Renal pelvis (tissue), 4 donors: Measurements from ENCODE around the gene LTC4S. TPM values are rescaled to one million over a fixed set of nuclear protein-coding genes. Genes with fewer than 3 reads are reported as not detected.
A peak's percentile ranks its signal among the peaks of the same experiment; 100 is the strongest.

Experiments used
- DNase-seq: peaks from one replicate; pipeline ENCODE4 v3.0.0-alpha.2; 2013
- polyA plus RNA-seq, 3 donors: library from polyadenylated mRNA; unstranded; fragments of 120-200 nt; gene quantifications; one replicate each; pipeline ENCODE4 v1.2.1, GENCODE V29; 2013; ENCODE audit not compliant: insufficient read length in 3 of 3

Gene LTC4S
- polyA plus RNA-seq, 3 donors, result 3.9 to 6.7 (median 4.1) TPM

DNA sequence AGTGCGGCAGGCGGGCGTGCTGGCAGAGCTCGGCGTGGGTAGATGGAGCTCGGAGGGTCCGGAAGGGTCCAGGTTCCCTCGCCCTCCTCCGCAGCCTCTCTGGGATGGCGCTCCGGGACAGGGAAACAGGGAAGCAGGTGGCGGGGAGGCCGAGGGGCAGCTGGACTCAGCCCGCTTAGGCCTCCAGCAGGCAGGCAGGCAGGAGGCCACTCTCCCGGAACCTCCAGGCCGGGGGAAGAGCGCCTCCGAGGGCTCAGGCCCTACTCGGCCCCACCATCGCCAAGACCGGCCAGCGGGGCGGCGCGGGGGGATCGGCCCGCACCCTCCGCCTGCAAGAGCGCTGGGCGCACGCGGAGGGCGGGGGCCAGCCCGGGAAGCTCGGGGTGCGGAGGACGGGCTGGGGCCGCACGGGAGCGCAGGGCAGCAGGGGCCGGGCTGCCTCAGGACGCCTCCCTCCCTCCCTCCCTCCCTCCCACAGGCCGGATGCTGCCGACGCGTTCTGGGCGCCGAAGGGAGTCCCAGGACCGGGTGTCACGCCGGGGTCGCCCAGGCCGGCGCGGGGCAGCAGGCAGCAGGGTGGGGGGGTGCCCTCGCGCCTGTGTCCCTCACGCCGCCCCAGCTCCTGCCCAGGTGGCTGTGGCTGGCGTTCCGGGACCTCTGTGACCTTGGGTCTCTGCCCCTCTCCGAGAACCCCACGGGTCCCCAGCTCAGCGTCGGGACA lies 11.9 kb downstream of the LTC4S start:
- no peak for DNase-seq

GRCh38 chr5:179806250-179807048 lies 12.7 kb downstream of the LTC4S start, which contains the start of gene MGAT4B:
TSS of gene MGAT4B (minus strand) at chr5:179806866. CDS start at chr5:179806583, 283 bp downstream.
- DNase-seq, result no peak

- no peak for DNase-seq
These were observed 18.5 kb downstream of the LTC4S start for GRCh38 chr5:179812135-179812825.

DNA sequence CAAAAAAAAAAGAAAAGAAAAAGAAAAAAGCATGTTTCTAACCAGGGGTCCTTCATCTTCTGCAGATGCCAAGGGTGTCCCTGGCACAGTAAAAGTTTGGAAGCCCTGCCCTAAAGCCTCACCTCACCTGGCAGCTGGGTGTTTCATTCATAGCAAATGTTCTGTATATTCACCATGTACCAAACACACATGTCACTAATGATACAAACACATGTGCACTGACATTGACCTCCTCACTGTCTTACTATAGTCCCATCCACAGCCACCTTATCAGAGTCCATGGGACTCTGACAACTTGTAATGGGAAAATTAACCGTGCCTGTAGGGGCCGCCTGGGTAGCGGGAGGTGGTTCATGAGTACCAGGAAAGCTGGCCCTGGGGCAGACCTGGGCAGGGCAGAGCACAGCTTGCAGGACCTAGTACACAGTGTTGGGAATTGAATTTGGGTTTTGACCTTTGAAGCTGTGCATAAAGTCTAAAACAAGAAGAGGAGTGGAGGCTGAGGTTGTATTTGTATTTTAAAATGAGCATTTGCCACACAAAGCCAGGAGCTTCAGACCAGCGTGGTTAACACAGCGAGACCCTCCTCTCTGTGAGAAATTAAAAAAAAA lies 19.3 kb downstream of the LTC4S start:
- no peak for DNase-seq

DNA sequence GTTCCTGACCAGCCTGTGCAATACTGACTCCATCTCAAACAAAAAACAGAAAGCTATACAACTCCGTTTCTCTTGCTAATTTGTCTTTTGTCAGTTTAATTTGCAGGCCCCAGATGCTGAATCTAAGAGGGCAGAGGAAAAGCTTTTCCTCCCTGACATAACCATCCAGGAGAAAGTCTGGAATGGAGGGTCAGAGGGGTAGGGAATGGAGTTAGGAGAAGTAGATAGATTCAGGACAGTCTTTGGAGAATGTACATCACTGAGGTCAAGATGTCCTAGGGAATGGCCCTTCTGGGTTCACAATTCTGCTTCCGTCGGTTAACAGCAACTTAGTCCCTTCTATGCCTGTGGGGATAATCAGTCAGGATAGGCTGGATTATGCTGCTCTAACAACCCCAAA lies 20.3 kb downstream of the LTC4S start:
- DNase-seq, result no peak

DNA sequence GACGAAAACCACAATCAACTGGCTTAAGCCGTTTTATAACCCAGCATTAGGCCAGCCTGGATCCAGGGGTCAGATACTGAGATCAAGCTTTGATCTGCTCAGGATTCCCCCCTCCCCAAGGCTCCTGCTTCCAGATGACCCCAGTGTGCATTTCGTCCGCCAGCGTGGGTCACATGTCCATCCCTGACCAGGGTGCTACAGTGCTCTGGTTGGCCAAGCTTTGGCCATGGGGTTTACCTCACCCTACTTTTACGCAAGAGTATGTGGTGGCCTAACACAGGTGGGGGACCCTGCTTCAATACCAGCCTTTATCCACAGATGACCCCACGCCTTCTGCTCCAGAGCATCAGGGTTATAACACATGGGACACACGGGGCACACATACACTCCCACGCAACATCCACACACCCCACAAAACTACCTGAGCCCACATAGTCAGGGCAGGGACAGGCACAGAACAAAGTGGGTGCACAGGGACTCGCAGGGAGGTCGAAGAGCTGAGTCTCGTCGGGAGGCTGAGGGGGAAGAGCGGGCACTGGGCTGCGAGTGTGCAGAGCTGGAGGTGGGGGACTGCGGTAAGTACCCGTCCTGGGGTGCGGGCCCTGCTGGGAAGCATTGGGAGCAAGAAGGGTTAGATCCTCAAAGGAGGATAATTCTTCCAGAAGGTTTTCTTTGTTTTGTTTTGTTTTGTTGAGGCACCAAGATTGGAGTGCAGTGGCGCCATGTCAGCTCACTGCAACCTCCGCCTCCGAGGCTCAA lies 21.9 kb downstream of the LTC4S start:
- DNase-seq, result no peak

GRCh38 chr5:179816401-179816795 lies 22.6 kb downstream of the LTC4S start:
- no peak for DNase-seq

DNA sequence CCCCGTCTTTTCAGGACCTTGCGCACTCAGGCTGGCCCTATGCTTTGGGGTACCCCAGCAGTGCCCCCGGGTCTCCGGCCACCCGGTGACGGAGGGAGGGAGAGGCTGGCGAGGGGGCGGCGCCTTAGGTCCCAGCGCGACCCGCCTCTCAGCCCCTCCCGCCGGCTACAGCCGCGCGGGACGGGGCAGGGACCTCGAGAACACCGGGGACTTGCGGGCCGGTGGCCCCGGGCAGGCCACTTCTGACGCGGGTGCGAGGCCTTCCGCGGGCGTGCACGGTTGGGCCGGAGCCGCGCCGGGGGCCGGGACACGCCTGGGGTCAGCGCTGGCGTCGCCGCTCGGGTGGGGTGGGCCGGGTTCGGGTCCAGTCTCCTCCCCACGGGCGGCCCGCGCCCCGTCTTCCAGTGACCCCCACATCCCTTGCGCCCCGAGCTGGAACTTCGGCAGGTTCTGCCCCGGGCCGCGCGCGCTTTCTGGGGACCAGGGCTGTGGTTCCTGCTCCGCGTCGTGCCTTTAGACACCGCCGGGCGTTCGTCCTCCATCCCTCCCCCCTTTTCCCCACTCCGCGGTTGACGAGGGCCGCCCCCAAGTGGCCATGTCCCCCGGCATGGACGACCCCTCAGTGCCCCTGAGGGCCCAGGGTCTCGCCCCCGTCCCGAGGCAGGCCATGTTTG lies 23.1 kb downstream of the LTC4S start:
- no peak for DNase-seq

- no peak for DNase-seq
These were observed 23.7 kb downstream of the LTC4S start for GRCh38 chr5:179817470-179817840.

GRCh38 chr5:179817890-179818745 lies 24.3 kb downstream of the LTC4S start:
- DNase-seq, result no peak

GRCh38 chr5:179818746-179819295 lies 25.0 kb downstream of the LTC4S start:
- no peak for DNase-seq

DNA sequence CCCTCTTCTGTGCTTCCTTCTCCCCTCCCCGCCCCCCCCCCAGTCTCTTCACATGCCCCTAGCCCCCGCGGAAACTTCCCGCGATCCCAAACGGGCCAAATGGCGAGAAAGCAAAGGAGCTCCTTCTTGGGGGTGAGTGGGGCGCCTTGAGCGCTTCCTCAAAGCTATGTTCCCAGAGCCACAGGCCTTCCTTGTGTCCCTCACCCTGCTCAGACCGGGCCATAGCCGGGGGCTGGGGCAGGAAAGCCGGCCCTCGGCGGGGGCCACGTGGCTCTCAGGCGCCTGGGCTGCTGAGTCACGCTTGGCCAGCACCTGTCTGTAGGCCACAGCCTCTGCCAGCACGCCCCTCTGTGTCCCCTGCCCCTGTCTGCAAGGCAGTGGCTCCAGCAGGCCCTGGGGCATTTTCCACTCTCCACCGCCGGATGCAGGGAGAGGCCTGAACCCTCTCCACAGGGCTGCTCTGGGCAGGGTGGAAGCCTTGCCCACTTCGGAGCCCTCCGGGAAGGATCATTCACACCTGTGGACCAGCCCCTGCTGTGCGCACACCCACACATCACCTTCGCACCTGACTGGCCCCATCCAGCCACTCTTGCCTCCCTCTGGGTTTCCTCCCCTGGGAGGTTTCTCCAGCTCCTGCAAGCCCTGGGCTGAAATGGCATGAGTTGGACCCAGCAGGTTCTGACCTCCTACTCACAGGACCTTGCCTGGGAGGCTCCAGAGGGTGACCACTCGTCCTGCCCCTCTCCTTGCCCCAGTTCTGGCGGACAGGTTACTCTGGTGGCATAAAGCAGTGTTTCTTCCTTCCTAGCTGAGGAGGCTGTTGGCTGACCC lies 25.7 kb downstream of the LTC4S start:
- DNase-seq, result no peak

- no peak for DNase-seq
These were observed 26.3 kb downstream of the LTC4S start for GRCh38 chr5:179820127-179820482.

- peak; percentile 86 for DNase-seq
These were observed 26.9 kb downstream of the LTC4S start, which contains the start of gene SQSTM1 for GRCh38 chr5:179820483-179821297. TSS of gene SQSTM1 (plus strand) at chr5:179820905. CDS start at chr5:179820937, 32 bp downstream.

- peak; percentile 90 for DNase-seq
These were observed 27.7 kb downstream of the LTC4S start for GRCh38 chr5:179821298-179822058.

DNA sequence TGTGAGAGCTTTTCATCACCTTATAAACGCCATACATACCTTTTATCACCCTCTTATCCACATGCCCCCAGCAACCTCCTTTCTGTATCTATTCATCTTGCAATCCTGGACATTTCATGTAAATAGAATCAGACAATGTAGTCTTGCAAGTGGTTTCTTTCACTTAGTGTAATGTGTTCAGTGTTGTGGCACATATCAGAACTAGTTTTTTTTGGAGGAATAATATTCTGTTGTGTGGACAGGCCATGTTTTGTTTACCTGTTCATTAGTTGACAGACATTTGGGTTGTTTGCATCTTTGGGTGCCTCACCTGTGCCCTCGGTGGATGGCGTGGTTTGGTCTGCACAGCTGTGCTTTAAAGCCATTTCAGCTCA lies 28.3 kb downstream of the LTC4S start:
- DNase-seq, result no peak

DNA sequence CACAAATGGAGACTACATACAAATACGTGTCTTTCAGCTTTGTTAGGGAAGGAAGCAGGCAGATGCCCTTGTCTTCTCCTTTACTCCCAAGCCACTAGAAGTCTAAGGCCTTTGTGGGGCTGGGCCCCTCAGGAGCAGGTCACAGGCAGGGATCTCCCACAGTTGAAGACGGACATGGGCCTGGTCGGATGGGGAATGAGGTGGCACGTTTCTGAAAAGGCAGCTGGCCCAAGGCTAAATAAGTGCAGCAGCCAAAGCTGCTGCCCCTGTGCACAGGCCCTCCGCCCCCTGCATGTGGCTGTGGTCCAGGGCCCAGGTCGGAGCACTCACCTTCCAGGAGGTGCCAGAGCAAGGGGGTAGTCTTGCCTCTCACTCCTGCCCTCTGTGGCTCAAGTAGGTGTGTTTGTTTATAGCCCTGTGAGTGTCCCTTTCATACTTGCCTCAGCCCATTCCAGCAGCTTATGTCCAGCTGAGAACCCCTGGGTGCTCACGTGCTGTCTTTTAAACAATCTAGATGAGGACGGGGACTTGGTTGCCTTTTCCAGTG lies 28.7 kb downstream of the LTC4S start:
- no peak for DNase-seq
